Astrocyte (in vitro differentiated cells and primary cell): ENCODE results near the gene GJB4.

Experiments
- EZH2 ChIP-seq: IDR thresholded peaks from 2 replicates; pipeline ENCODE4 v1.6.1; 2012; ENCODE audit warnings: mild to moderate bottlenecking, low read length, inconsistent platforms; ENCODE audit not compliant: insufficient read depth
- TF ChIP-seq, protein P1 (sequence below): IDR thresholded peaks from 2 replicates; pipeline ENCODE4 v1.5.1; 2011; ENCODE audit warnings: low read depth, mild to moderate bottlenecking, inconsistent platforms, low read length, moderate library complexity; ENCODE audit not compliant: insufficient read depth

DNA sequence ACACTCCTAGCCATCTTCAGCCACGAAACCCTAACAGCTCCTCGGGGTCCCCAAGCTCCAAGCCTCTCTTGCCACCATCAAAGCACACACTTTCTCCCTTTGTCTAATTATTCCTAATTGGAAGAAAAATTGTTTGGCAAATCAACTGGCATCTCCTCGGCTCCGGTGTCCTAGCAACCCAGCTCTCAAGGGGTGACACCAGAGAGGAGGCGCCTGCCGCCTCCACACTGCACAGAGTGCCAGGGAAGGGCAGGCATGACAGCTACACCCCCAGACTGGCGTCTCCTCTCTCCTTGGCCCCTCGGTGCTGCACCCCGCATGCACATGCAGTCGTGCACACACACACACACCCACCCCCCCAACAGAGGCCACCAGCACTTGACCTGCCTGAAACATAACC, 22.8 kb upstream of the GJB4 start:
- no peak for TF ChIP-seq EZH2
- TF ChIP-seq, protein P1, sequence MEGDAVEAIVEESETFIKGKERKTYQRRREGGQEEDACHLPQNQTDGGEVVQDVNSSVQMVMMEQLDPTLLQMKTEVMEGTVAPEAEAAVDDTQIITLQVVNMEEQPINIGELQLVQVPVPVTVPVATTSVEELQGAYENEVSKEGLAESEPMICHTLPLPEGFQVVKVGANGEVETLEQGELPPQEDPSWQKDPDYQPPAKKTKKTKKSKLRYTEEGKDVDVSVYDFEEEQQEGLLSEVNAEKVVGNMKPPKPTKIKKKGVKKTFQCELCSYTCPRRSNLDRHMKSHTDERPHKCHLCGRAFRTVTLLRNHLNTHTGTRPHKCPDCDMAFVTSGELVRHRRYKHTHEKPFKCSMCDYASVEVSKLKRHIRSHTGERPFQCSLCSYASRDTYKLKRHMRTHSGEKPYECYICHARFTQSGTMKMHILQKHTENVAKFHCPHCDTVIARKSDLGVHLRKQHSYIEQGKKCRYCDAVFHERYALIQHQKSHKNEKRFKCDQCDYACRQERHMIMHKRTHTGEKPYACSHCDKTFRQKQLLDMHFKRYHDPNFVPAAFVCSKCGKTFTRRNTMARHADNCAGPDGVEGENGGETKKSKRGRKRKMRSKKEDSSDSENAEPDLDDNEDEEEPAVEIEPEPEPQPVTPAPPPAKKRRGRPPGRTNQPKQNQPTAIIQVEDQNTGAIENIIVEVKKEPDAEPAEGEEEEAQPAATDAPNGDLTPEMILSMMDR, result no peak
